ENCODE results near the gene PSAP. TPM values are rescaled to one million over a fixed set of nuclear protein-coding genes. Genes with fewer than 3 reads are reported as not detected.

Gene PSAP
- total RNA-seq, 1 experiment from 2014 or later, result 683 TPM

DNA sequence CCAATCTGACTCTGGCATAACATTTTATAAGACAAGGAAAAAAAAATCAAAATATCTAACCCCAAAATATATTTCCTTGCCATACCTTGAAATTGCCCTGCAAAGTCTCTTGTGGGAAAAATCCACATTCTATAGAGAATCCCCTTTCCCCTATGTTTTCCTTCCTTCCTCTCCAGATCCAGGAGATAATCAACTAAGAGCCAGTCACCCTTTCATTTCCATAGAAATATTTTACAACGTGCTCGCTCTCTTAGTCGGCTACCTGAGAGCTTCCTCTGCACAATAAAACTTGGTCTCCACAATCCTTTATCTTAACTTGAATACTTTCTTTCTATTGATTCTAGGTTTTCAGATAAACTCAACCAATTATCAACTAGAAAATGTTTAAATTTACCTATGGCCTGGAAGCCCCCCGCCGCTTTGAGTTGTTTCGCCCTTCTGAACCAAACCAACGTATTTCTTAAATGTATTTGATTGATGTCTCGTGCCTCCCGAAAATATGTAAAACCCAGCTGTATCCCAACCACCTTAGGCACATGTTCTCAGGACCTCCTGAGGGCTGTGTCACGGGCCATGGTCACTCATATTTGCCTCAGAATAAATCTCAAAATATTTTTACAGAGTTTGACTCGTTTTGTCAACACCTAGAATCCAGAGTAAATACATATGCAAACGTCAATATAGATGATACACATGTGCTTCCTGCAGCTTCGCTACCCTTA is 869 bp downstream of the PSAP start:
- DNase-seq, result peak in 1 of 2 experiments; percentile 29
- no peaks in the 10 kb centered on the region for H3K9me3 ChIP-seq (ENCODE audit: insufficient read depth, low read depth)
- peak overlapping the region; percentile 58 for H3K27ac ChIP-seq
- H3K9me2 ChIP-seq (ENCODE audit: insufficient read depth), result no peaks in the 10 kb centered on the region
- intact Hi-C loops (cut with micrococcal nuclease; ENCODE audit: unreplicated experiment), result no loop called here
- peak overlapping the region; percentile 74 for H2AFZ ChIP-seq
- H3F3A ChIP-seq (ENCODE audit: insufficient read depth, low read depth), result peaks cover 9% of the 10 kb centered on the region; the same call in 1 of the 2 replicates
- H3K4me3 ChIP-seq, result peak overlapping the region; percentile 87
- BruUV-seq (replicated peaks), result TSS peak; percentile 37
- peaks cover 36% of the 10 kb centered on the region for H4K20me1 ChIP-seq (ENCODE audit: insufficient read depth)
- TF ChIP-seq CTCF (conservative IDR thresholded peaks at IDR 0.05) (no peak), EZH2 (IDR thresholded peaks at IDR 0.05; ENCODE audit: low read depth) (no peak)
- peaks cover 1% of the 10 kb centered on the region; the same call in 1 of the 2 replicates for H3K36me3 ChIP-seq (ENCODE audit: low read depth)
- H3K4me2 ChIP-seq, result peak overlapping the region; percentile 98
- no peaks in the 10 kb centered on the region for H3K27me3 ChIP-seq (ENCODE audit: insufficient read depth, low read depth)
- H3K4me1 ChIP-seq (replicated peaks; ENCODE audit: insufficient read depth), result peaks cover 54% of the 10 kb centered on the region
- ChIA-PET POLR2A (ENCODE audit: unreplicated experiment) (interaction anchor here (0.6 to 0.7 kb wide), 4 partner anchors 84 to 930 kb away, joined by 3 to 7 read pairs (median 4); no protein-coding TSS in a partner anchor), CTCF (no interaction called here)
- peaks cover 58% of the 10 kb centered on the region for H3K79me2 ChIP-seq (ENCODE audit: low read depth)

DNA sequence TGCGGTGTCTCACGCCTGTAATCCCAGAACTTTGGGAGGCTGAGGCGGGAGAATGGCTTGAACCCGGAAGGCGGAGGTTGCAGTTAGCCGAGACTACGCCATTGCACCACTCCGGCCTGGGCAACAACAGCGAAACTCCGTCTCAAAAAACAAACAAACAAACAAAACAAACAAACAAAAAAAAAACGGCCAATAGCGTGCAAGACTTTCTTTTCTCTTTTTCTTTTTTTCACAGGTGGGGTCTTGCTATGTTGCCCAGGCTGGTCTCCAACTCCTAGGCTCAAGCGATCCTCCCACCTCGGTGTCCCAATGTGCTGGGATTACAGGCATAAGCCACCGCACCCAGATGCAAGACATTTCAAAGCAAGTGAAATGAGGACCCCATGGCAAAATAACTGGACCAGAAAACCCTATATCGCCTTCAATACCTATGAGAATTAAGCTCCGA is 1.6 kb downstream of the PSAP start:
- Histone ChIP-seq H2AFZ (no peak overlapping the region), H3K4me2 (peak overlapping the region; percentile 98), H3K4me3 (peak overlapping the region; percentile 87; the same call in 1 of the 2 replicates), H3K9me2 (ENCODE audit: insufficient read depth) (no peaks in the 10 kb centered on the region), H3K9me3 (ENCODE audit: insufficient read depth, low read depth) (no peaks in the 10 kb centered on the region), H3K27me3 (ENCODE audit: insufficient read depth, low read depth) (no peaks in the 10 kb centered on the region), H3F3A (ENCODE audit: insufficient read depth, low read depth) (peaks cover 9% of the 10 kb centered on the region; the same call in 1 of the 2 replicates), H3K79me2 (ENCODE audit: low read depth) (peaks cover 65% of the 10 kb centered on the region), H3K36me3 (ENCODE audit: low read depth) (peaks cover 4% of the 10 kb centered on the region; the same call in 1 of the 2 replicates), H4K20me1 (ENCODE audit: insufficient read depth) (peaks cover 43% of the 10 kb centered on the region), H3K27ac (no peak overlapping the region), H3K4me1 (replicated peaks; ENCODE audit: insufficient read depth) (peaks cover 58% of the 10 kb centered on the region)
- DNase-seq, result peak in 1 of 2 experiments; percentile 19
- POLR2A ChIA-PET (ENCODE audit: unreplicated experiment), result interaction anchor here (0.6 to 1.1 kb wide), 2 partner anchors 10 to 82 kb away, joined by 3 to 7 read pairs; no protein-coding TSS in a partner anchor
- BruUV-seq (replicated peaks), result no TSS peak
- intact Hi-C loops (cut with micrococcal nuclease; ENCODE audit: unreplicated experiment), result no loop called here
- no peak for TF ChIP-seq EZH2 (IDR thresholded peaks at IDR 0.05; ENCODE audit: low read depth)
- TF ChIP-seq CTCF (conservative IDR thresholded peaks at IDR 0.05), result no peak
- CTCF ChIA-PET, result no interaction called here

GRCh38 chr10:71848325-71849275 is 2.5 kb downstream of the PSAP start:
- peaks cover 58% of the 10 kb centered on the region for H3K4me1 ChIP-seq (replicated peaks; ENCODE audit: insufficient read depth)
- CTCF ChIA-PET, result interaction anchor here (0.7 kb wide), 1 partner anchor 201 kb away, joined by 4 read pairs; no protein-coding TSS in a partner anchor

More at GRCh38 chr10:71848325-71849275, 2.5 kb downstream of the PSAP start:
- POLR2A ChIA-PET (ENCODE audit: unreplicated experiment), result interaction anchor here (1.1 kb wide), 1 partner anchor 10 kb away, joined by 7 read pairs; no protein-coding TSS in a partner anchor
- H3K4me3 ChIP-seq, result peak overlapping the region; percentile 87; the same call in 1 of the 2 replicates
- peaks cover 52% of the 10 kb centered on the region for H4K20me1 ChIP-seq (ENCODE audit: insufficient read depth)
- H3K27ac ChIP-seq, result no peak overlapping the region
- no peak overlapping the region for H2AFZ ChIP-seq
- TF ChIP-seq CTCF (conservative IDR thresholded peaks at IDR 0.05) (no peak), EZH2 (IDR thresholded peaks at IDR 0.05; ENCODE audit: low read depth) (no peak)
- H3K36me3 ChIP-seq (ENCODE audit: low read depth), result peaks cover 4% of the 10 kb centered on the region; the same call in 1 of the 2 replicates
- no peaks in the 10 kb centered on the region for H3K9me2 ChIP-seq (ENCODE audit: insufficient read depth)
- H3K27me3 ChIP-seq (ENCODE audit: insufficient read depth, low read depth), result no peaks in the 10 kb centered on the region
- no TSS peak for BruUV-seq (replicated peaks)
- intact Hi-C loops (cut with micrococcal nuclease; ENCODE audit: unreplicated experiment), result no loop called here
- peak in 1 of 2 experiments; percentile 30 for DNase-seq
- peak overlapping the region; percentile 98 for H3K4me2 ChIP-seq
- peaks cover 9% of the 10 kb centered on the region; the same call in 1 of the 2 replicates for H3F3A ChIP-seq (ENCODE audit: insufficient read depth, low read depth)
- no peaks in the 10 kb centered on the region for H3K9me3 ChIP-seq (ENCODE audit: insufficient read depth, low read depth)
- H3K79me2 ChIP-seq (ENCODE audit: low read depth), result peaks cover 74% of the 10 kb centered on the region
